ENCODE results near the gene TAOK3.

DNA sequence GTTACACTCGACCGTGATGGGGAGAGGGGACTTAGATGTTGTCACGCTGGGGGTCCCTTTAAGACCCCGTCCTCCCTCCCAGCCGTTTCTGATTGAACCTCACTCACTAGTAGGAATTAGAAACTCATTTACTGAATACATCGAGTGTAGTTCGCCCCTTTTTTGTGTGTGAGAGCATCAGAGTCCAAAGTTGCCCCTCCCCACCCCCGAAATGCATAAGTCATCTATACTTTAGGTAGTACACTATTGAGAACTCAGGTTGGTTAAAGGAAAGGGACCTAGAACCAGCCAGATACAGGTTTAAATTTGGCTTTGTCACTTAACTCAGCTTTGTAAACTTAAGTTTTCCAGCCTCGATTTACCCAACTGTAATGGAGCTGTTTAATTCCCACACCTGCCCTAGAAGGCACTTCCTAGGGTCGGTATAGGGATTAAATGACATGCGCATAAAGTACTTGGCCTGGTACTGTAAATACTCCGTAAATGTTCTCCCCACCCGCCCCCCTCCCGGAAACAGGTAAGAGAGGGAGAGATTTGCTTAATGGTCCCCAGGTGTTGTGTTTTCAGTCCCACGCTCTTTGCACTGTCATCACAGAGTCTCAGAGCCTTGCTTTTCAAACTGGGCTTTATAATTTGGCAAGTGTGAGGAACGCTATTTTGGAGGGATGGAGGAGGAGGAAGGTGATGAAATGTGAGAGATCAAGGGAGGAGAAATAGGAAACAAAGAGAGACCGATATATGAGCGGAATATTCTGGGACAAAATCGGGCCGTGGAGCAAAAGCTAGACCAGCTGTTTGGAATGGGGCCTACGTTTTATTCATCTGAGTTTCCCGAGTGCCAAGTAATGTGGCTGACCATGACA is 4.5 kb upstream of the TAOK3 start:
- TF ChIP-seq, protein P1, sequence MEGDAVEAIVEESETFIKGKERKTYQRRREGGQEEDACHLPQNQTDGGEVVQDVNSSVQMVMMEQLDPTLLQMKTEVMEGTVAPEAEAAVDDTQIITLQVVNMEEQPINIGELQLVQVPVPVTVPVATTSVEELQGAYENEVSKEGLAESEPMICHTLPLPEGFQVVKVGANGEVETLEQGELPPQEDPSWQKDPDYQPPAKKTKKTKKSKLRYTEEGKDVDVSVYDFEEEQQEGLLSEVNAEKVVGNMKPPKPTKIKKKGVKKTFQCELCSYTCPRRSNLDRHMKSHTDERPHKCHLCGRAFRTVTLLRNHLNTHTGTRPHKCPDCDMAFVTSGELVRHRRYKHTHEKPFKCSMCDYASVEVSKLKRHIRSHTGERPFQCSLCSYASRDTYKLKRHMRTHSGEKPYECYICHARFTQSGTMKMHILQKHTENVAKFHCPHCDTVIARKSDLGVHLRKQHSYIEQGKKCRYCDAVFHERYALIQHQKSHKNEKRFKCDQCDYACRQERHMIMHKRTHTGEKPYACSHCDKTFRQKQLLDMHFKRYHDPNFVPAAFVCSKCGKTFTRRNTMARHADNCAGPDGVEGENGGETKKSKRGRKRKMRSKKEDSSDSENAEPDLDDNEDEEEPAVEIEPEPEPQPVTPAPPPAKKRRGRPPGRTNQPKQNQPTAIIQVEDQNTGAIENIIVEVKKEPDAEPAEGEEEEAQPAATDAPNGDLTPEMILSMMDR (IDR thresholded peaks at IDR 0.05) = no peak
- TF ChIP-seq POLR2A (IDR thresholded peaks at IDR 0.05) = no peak
